Inflammatory macrophage treated with lipopolysaccharide for 4 hours (primary cell): Measurements from ENCODE around the gene GOLGA6A.
"Not testable (repeated sequence)": the region's sequence is repeated elsewhere in the genome, so short reads cannot be mapped to it uniquely, and the experiment has no call there.

ENCODE experiments used
- DNase-seq: peaks from one replicate; pipeline ENCODE4 v3.0.0-alpha.2; 2020

The GOLGA6A gene

DNA sequence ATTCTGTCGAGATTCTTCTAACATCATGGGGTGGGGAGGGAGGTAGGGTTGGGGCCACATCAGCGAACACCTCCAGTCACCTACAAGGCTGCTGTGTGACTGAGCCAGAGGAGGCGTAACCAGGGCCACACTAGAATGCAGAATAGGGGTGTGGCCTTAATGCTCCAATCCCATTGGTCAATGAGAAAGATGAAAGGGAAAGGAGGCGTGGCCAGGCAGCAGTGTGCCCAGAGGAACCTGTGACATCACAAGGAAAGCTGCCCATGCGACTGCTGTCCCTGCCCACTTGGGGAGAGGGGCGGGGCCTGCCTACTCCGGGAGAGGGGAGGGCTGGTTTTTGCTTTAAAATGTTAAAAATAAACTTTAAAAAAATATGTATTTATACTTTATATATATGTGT lies at the start of gene GOLGA6A:
GOLGA6A (minus strand) TSS at position 101 of the 400 bp plus-strand sequence; CDS start at position 60, 41 bp downstream.
- not testable (repeated sequence) for DNase-seq

DNA sequence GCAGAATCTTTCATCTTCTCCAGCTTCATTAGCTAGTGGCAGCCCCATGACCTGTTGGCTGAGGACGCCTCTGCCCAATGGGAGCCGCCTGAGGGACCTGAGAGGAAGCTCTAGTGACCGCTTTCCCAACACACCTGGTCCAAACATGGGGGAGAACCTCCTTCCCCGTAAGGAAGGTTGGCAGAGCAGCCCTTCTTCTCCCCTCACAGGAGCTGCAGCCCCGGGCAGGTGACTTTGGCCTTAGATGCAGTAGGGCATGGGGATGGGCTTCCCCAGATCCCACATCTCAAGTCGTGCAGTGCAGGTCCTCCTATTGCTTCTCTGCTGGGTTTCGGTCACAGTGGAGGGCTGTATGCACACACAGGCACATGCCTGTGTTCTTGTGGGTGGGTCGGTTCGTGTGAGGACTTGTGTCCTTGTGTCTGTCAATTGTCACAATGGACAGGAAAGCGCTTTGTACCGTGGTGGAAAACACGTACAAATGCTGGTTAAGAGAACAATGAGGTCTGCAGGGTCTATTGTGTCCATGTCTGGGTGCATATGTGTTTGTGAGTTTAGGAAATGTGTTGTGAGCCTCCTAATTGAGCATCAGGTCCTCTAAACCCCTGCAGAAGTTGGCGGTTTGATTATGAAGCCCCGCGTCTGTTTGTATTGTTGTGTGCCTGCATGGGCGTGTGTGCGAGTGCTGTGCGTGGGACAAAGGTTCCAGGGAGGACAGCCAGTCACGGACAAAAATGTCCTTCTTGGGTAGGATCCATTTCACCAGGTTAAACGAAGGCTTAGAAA lies 49.5 kb upstream of the GOLGA6A start:
- DNase-seq = no peak

- DNase-seq = no peak
Observed at GRCh38 chr15:74130849-74131627, 48.7 kb upstream of the GOLGA6A start.

DNA sequence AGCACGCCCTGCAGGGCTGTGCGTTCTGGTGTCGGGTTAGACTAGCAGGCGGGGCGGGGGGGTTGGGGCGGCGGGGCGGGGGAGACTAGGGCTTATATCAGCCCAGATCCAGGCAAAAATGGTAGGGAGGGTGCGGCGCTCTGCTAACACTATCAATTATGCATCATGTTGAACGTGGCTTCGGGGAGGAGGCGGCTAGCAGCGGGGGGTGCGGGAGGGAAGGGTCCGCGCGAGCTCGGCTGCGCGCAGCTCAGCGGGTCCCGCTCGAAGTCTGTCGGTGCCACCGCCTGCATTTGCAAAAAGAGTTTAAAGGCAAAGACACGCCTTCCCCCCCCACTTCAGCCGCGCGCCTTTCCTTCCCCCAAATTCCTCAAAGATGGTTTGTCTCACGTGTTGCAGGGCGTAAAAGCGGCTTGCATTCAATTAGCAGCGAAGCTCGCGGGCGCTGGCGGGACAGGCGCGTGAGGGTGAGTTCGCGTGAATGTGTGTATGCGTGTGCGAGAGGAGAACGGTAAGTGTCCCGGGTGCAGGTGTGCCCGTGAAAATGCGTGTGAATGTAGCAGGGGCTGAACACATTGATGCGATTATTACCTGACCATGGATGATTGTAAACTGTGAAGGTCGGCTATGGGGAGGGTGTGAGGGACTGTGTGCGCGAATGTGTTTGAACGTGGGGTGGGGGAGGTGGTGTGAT lies 48.0 kb upstream of the GOLGA6A start, which contains the start of gene ISLR2:
ISLR2 (plus strand) TSS at position 432 of the 694 bp plus-strand sequence. CDS start 2,169 bp downstream, outside the sequence.
- no peak for DNase-seq

GRCh38 chr15:74129586-74130154 lies 47.3 kb upstream of the GOLGA6A start:
- no peak for DNase-seq

DNA sequence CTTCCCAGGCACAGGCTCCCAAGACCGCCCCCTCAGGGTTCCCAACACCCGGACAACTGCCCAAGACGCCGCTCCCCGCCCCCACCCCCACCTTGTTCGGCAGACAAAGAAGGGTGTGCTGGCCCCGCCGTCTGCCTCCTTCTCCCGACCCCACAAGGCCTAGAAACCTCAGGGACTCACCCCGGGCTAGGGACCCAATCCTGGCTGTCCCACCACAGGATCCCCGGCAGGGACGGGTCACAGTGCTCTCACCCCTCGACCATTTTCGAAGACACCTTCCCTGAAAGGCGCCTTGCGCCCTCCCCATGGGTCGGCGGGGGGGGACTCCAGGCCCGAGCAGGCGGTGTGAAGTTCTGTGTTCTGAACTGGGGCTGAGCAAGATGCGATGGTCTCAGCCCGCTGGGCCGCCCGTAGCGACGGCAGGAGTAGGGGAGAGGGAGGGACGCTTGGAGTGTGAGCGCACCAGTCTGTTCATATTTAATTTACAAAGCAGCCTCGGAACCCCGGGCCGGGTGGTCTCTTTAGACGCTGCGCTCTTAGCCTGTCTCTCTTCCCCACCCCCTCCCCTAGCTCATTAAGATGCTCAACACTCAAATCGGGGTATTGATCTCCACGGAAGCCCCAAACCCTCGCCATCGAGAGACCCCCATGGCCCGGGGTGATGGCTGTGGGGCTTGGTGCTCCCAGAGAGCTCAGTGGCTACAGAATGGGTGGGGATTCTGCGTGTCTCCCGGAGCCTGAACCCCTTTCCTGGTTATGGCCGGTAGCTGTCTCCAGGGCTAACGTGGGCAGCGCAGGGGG lies 46.6 kb upstream of the GOLGA6A start:
- DNase-seq = no peak

GRCh38 chr15:74127954-74128784 lies 45.8 kb upstream of the GOLGA6A start:
- no peak for DNase-seq

DNA sequence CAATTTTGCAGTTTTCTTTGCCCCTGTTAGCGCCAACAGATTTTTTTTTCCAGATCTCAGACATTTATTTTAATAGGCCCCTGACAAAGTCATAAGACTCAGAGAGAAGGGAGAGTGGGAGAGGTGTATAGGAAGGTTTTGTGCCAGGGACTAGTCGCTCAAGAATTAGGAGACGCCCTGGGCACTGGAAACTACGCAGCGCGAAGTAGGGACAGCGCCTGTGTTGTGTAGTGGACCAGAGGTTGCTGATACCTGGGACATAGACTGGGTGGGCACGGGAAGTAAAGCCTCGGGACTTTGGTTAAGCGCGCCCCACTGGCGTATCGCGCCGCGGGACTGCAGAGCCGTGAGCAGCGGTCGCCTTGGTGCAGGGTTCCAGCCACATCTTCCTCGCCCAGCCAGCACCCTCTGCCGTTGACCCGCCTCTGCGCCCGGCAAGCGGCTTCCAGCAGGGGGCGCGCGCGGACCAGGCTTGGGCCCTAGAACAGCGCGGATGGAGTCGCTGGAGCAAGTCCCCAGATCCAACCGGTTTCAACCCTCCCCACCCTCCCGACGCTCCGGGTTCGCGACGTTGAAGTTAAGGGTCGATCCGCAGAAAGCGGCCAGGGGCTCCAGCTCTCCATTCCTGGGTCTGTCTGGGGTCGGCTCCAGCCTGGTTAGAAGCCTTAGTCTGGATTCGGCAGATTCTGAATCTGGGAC lies 45.1 kb upstream of the GOLGA6A start:
- DNase-seq = peak; percentile 77

DNA sequence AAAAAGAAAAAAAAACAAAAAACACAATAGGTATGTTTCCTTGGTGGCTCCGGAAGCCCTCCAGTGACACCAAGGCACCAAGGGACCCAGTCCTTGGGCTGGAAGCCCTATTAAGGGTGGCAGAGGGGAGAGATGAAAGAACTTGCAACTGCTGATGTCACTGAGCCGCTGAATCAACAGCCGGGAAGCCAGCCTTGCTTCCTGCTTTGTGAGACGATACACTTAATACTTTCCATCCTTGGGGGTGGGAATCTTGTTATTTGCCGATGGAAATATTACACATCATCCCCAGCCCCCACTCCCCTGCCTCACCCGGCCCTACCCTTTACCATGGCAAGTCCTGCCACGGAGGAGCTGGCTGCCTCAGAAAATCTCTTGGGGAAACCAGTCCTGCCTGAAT lies 42.4 kb upstream of the GOLGA6A start:
- DNase-seq = no peak

DNA sequence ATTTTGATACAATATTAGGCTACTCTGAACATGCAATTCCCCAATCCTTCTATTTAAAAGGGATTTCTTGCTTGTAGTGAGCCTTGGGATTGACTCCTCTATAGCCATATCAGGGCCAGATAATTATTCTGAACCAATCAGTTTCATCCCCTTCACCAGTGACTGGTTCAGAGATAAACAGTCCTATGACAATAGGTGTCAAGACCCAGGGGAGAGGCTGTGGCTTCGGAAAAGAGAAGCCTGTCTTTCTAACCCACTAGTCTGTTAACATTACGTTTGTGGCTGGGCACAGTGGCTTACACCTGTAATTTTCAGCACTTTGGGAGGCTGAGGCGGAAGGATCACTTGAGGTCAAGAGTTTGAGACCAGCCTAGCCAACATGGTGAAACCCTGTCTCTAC lies 41.8 kb upstream of the GOLGA6A start:
- DNase-seq = no peak

GRCh38 chr15:74123658-74124057 lies 41.3 kb upstream of the GOLGA6A start:
- DNase-seq = no peak

- DNase-seq = no peak
Observed at GRCh38 chr15:74123131-74123429, 40.7 kb upstream of the GOLGA6A start.

- no peak for DNase-seq
Observed at GRCh38 chr15:74122403-74123130, 40.2 kb upstream of the GOLGA6A start.

GRCh38 chr15:74121858-74122257 lies 39.5 kb upstream of the GOLGA6A start:
- DNase-seq = no peak

- no peak for DNase-seq
Observed at GRCh38 chr15:74121039-74121438, 38.7 kb upstream of the GOLGA6A start.

DNA sequence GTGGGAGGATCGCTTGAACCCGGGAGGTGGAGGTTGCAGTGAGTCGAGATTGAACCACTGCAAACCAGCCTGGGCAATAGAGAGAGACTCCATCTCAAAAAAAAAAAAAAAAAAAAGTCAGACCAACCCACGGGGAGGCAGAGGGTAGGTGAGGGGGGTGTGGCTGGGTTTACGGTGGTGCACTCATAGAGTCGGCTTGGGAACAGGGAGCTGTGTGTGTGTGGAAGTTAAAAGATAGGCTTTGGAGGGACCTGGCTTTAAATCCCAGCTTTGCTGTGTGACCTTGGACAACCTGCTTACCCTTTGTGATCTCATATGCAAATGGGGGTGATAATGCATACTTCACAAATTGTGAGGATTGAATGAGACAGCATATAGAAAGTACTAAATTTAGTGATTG lies 38.1 kb upstream of the GOLGA6A start:
- no peak for DNase-seq

DNA sequence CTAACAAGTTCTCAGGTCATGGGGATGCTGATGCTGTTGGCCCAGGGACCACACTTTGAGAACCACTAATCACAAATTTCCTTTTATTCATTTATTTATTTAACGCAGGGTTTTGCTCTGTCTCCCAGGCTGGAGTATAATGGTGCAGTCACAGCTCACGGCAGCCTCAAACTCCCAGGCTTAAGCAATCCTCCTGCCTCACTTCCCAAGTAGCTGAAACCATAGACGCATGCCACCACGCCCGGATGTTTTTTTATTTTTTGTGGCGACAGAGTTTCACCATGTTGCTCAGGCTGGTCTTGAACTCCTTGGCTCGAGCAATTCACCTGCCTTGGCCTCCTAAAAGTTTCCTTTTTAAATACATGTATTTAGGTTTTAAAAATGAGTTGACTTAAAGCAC lies 27.4 kb upstream of the GOLGA6A start:
- DNase-seq = peak; percentile 24

GRCh38 chr15:74108611-74109010 lies 26.3 kb upstream of the GOLGA6A start:
- DNase-seq = not testable (repeated sequence)

DNA sequence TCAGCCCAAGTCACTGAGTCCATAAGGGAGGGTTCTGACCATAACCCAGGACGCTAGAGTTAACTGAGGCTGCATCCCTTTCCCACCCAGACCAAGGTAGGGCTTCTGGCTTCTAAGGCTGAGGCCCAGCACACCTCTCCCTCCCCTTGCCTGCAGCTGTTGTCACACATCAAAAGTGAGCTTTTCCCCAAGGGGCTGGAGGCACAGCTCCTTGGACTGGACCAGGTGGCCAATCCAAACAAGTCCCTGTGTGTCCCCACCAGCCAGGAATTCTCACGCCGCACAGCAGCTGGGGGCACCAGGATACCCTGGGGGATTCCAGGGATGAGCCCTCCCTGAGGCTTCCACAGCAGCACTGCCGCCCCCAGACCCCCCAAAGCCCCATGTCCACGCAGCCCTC lies 25.8 kb upstream of the GOLGA6A start:
- DNase-seq = no peak
